Omental fat pad (tissue), 4 donors: ENCODE measurements around the gene PRDM16. TPM values are rescaled to one million over a fixed set of nuclear protein-coding genes. Genes with fewer than 3 reads are reported as not detected.

Experiments
- ATAC-seq: fragments of 150-250 bp; one replicate; pipeline ENCODE4 v1.9.1; 2016; ENCODE audit warnings: mild to moderate bottlenecking, moderate library complexity; ENCODE audit not compliant: low FRiP score
- DNase-seq: peaks from one replicate; pipeline ENCODE4 v3.0.0-alpha.2; 2019; ENCODE audit warnings: low spot score
- total RNA-seq, 4 donors: library from RNA; depleted of rRNA; stranded (reverse); fragments of >200 nt; gene quantifications; one replicate each; pipeline ENCODE4 v1.1.0, GENCODE V29; 2016
- TF ChIP-seq, protein P1 (sequence below), 3 donors: fragments of 450-650 bp; IDR thresholded peaks; one replicate each; pipeline ENCODE4 v1.5.1; 2016 to 2017; ENCODE audit warnings: antibody characterized with exemption in 3 of 3, mild to moderate bottlenecking in 3 of 3, moderate library complexity in 2 of 3

Gene PRDM16
- total RNA-seq, 4 donors from 2014 or later: 0.19 to 3.8 (median 1.8) TPM

DNA sequence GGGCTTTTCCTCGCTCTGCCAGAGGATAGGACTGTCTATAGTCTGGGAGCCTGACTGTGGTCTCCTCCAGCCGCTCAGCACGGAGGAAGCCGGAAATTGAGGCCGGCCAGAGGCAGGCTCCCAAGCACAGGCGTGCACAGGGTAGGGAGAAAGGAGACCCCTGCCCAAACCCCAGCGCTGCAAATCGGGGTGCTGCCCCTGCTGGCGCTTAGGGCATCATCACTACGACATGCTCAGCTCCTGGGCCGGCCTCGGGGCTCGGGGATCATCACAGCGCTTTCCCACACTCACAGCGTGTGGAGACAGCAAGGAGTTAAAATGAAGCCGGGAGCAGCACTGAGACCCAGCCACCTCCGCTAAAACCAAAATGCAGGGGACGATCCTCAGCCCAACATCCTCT lies 322.7 kb downstream of the PRDM16 start:
- DNase-seq (no peak), ATAC-seq (no peak)
- TF ChIP-seq, protein P1, sequence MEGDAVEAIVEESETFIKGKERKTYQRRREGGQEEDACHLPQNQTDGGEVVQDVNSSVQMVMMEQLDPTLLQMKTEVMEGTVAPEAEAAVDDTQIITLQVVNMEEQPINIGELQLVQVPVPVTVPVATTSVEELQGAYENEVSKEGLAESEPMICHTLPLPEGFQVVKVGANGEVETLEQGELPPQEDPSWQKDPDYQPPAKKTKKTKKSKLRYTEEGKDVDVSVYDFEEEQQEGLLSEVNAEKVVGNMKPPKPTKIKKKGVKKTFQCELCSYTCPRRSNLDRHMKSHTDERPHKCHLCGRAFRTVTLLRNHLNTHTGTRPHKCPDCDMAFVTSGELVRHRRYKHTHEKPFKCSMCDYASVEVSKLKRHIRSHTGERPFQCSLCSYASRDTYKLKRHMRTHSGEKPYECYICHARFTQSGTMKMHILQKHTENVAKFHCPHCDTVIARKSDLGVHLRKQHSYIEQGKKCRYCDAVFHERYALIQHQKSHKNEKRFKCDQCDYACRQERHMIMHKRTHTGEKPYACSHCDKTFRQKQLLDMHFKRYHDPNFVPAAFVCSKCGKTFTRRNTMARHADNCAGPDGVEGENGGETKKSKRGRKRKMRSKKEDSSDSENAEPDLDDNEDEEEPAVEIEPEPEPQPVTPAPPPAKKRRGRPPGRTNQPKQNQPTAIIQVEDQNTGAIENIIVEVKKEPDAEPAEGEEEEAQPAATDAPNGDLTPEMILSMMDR (IDR thresholded peaks at IDR 0.05): no peak

DNA sequence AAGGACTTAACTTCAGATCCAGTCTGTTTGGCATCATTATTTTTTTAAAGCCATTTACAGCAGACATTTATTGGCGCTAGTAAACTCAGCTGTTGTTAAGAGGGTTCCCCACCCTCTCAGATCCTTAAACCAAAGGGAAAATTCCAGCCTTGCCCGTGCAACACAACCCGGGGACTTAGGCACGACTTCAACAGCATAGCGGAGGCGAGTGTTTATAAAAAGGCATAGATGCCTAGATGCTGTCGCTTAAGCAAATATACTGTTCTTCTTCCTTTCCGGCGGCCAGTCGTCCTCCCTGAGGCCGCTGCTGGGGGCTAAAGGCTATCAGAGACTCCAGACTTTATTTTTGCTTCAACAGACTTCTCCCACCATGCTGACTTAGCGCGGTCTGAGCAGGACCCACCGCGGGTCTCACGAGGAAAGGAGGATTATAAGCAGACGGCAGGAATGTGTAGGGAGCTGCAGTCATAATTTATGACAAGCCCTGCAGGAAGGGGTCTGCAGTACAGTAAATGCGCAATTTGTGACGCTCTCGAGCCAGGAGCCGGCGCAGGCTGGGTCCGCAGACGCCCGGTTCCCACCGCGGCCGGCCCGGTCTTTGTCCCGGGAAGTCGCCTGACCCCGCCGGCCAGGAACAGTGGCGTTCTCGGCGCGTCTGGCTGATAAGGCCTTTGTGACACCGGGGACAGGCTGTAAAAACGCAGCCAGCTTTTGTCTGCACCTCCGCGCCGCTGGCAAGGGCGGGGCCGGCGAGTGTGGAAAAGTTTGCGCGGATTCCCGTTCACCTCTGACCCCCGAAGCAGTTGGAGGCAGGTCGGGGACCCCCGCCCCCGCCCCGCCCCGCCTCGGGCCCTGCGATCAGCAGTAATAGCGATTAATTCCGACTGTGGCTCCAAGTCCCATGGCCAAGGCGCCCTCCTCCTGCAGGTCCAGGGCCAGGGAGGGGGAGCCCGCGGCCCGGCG lies 324.3 kb downstream of the PRDM16 start:
- ATAC-seq: no peak
- TF ChIP-seq, protein P1 (IDR thresholded peaks at IDR 0.05): no peak
- DNase-seq: no peak

DNA sequence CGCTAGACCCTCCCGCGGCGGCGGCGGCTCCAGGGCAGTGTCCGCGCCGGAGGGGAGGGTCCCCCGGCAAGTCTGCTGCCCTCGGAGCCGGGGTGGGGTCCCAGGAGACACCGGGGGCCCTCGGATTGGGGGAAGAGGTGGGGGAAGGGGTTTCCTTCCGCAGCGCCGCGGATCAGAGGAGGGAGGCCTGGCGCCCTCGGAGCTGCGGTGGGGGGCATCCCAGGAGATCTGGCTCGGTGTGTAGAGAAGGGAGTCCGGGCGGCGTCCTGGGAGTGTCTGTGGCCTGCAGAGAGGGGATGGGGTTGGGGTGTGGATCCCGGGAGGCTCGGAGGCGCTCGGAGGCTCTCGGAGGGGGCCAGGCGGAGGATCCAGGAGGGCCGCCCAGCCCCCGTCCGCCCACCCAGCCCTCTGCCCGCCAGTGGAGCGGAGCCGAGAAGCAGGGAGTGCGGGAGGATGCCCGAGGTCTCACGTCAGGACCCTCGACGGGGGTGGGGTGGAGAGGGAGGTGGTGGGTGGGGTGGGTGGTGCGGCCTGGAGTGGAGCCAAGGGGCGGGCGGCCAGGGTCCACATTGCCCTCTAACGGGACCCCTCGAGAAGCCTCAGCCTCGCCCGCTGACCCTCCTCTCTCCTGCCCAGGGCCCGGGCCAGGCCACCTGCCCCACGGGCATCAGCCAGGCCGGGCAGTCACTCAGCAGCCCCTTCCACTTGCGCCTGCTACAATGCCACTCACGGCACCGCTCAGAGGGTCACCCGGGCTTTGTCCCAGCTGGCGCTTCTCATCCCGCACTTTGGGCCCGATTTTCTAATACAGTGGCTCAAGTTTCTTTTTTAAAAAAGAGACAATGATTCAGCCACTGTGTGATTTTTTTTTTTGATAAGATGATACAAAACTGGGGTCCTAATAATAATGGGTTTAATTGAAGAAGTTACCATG lies 325.3 kb downstream of the PRDM16 start:
- ATAC-seq (no peak), DNase-seq (no peak)
- TF ChIP-seq, protein P1 (IDR thresholded peaks at IDR 0.05): no peak

DNA sequence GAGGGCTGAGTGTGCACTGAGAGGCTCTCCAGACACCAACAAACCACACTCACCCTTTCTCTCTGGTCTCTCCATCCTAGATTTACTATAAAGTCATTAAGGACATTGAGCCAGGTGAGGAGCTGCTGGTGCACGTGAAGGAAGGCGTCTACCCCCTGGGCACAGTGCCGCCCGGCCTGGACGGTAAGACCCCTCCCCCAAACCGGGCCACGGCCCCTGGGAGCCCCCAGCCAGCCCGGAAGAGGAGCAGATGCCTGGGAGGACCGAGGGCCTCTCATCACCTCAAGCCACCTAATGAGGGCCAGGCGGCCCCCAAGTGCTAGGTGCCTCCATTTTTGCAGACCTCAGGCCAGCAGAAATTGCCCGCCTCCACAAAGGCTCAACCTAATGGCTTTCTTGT lies 327.4 kb downstream of the PRDM16 start:
- DNase-seq (no peak), ATAC-seq (no peak)
- TF ChIP-seq, protein P1 (IDR thresholded peaks at IDR 0.05): no peak

DNA sequence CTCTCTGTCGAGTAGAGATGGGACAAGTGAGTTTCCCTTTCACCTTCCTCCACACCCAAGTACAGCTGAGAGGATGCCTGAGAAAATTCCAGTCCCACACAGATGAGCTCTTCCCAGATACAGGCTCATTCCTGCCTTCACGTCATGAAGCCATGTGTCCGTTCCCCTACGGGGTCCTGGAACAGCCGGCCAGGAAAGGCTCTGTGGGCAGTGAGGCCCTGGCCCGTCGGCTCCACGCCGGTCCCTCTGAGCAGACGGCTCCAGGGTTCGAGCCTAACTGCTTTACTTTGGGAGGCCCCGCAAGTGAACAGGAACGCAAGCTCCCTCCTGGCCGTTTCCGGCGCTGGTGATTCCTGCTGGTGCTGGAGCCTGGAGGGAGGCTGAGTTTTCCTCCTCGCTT lies 328.3 kb downstream of the PRDM16 start:
- no peak for ATAC-seq
- DNase-seq: no peak
- TF ChIP-seq, protein P1 (IDR thresholded peaks at IDR 0.05): no peak

DNA sequence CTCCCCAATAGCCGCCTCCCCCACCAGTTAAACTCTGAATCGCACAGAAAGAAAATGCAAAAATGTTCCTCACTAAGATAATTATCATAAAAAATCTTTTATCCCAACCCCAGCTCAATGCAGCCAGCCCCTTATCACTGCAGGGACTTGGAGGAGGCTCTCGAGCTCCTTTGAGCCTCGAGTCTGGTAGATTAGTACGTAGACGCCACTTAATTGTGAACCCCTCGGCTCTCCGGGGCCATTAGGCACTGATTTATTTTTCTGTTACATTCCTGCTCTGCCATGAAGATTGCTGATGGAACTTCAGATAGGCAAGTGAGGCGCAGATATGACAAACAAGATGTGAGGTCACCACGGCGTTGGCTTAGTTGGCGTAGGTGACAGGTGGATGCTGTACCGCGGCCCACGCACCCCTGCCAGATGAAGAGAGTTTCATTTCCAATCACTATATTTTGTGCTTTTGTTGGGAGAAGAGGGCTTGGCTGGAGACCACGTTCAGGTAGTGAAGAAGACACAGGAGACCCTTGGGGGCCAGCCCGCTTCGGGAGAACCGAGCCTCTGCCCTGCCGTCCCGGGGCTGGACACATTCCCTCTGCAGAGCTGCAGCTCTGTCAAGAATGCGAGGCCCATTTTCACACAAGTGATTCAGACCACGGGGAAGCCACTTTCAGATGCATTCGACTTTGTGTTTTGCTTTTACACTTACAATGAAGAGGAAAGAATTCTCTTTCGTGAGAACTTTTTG lies 329.6 kb downstream of the PRDM16 start:
- DNase-seq (no peak), ATAC-seq (no peak)
- TF ChIP-seq, protein P1 (IDR thresholded peaks at IDR 0.05): no peak
